NT2/D1 (cell line): ENCODE results near the gene TUBA3D.
"Not testable (repeated sequence)": the region's sequence is repeated elsewhere in the genome, so short reads cannot be mapped to it uniquely, and the experiment has no call there.

ENCODE experiments used
- DNase-seq: peaks from one replicate; pipeline ENCODE4 v3.0.0-alpha.2; 2011; ENCODE audit warnings: low read depth, low spot score
- H3K27me3 ChIP-seq: 2 replicates; pipeline ENCODE4 v1.6.0; 2011; ENCODE audit warnings: mild to moderate bottlenecking; ENCODE audit not compliant: insufficient read length, insufficient read depth
- H3K36me3 ChIP-seq: 2 replicates; pipeline ENCODE4 v1.6.1; 2011; ENCODE audit warnings: mild to moderate bottlenecking, low read length, mixed read lengths; ENCODE audit not compliant: insufficient read depth, insufficient read length
- H3K4me1 ChIP-seq: 2 replicates; pipeline ENCODE4 v1.5.1; 2011; ENCODE audit not compliant: insufficient read depth, insufficient read length
- H3K4me3 ChIP-seq: 2 replicates; pipeline ENCODE4 v1.5.1; 2011; ENCODE audit warnings: low read depth; ENCODE audit not compliant: insufficient read length
- H3K9ac ChIP-seq: 2 replicates; pipeline ENCODE4 v1.6.0; 2011; ENCODE audit warnings: low read depth; ENCODE audit not compliant: insufficient read length
- H3K9me3 ChIP-seq: 2 replicates; pipeline ENCODE4 v1.5.1; 2011; ENCODE audit warnings: mild to moderate bottlenecking, low read length; ENCODE audit not compliant: insufficient read depth
- SUZ12 ChIP-seq: IDR thresholded peaks from 2 replicates; pipeline ENCODE4 v1.6.1; 2011; ENCODE audit not compliant: insufficient read length, insufficient read depth; ENCODE audit errors: extremely low read depth
- YY1 ChIP-seq: IDR thresholded peaks from 2 replicates; pipeline ENCODE4 v1.6.1; 2011; ENCODE audit not compliant: insufficient read length, insufficient read depth
- ZNF274 ChIP-seq: IDR thresholded peaks from 2 replicates; pipeline ENCODE4 v1.6.1; 2011; ENCODE audit warnings: mild to moderate bottlenecking, low read depth, low read length

Gene TUBA3D

GRCh38 chr2:131484906-131485460 is 9.1 kb downstream of the TUBA3D start:
- H3K4me1 ChIP-seq, DNase-seq, H3K4me3 ChIP-seq, H3K27me3 ChIP-seq, H3K9me3 ChIP-seq, H3K9ac ChIP-seq: not testable (repeated sequence)
- H3K36me3 ChIP-seq, result peaks cover 56% of the 10 kb centered on the region

DNA sequence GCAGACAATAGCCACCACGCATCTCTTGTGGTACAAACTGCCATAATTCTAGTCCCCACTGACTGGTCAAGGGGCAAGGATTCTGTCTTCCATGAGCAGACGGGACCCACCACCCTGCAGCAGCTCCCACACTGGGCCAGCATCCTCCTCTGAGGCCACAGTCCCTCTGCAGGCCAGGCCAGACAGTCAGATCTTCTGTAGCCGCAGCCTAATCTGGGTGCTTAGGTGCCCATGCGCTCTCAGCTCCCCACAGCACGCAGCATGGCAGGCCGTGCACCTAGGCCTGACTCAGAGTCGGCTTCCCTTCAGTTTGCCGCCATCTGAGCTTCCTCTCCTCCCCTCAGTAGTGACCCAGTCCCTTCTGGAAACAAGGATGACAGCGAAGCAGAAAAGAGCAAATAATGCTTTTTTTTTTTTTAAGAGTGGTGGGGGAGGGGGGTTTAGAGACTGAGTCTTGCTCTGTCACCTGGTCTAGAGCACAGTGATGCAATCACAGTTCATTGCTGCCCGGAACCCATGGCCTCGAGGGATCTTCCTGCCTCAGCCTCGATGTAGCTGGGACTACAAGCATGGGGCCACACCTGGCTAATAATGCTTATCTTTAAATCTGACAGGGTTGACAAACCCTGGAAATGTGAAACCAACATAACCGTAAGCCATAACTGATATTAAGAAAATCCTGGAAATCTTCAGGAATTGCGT is 10.4 kb downstream of the TUBA3D start:
- H3K9ac ChIP-seq, DNase-seq, H3K9me3 ChIP-seq, H3K27me3 ChIP-seq, H3K4me3 ChIP-seq: not testable (repeated sequence)
- Histone ChIP-seq H3K36me3 (peaks cover 69% of the 10 kb centered on the region), H3K4me1 (peaks cover 12% of the 10 kb centered on the region)

GRCh38 chr2:131488306-131489205 is 12.6 kb downstream of the TUBA3D start:
- Histone ChIP-seq H3K36me3 (peaks cover 61% of the 10 kb centered on the region), H3K4me1 (peaks cover 12% of the 10 kb centered on the region), H3K9ac (no peak overlapping the region), H3K9me3 (no peaks in the 10 kb centered on the region), H3K4me3 (no peak overlapping the region), H3K27me3 (no peaks in the 10 kb centered on the region)
- no peak for DNase-seq
- TF ChIP-seq YY1 (no peak), SUZ12 (no peak), ZNF274 (no peak)

GRCh38 chr2:131490616-131491468 is 14.9 kb downstream of the TUBA3D start:
- DNase-seq, H3K27me3 ChIP-seq, H3K9me3 ChIP-seq: not testable (repeated sequence)
- peaks cover 48% of the 10 kb centered on the region for H3K36me3 ChIP-seq
- peak overlapping the region; percentile 55 for H3K4me3 ChIP-seq
- H3K4me1 ChIP-seq, result peaks cover 12% of the 10 kb centered on the region
- H3K9ac ChIP-seq, result peak overlapping the region; percentile 90

GRCh38 chr2:131491469-131491836 is 15.5 kb downstream of the TUBA3D start:
- H3K27me3 ChIP-seq, DNase-seq, H3K9me3 ChIP-seq: not testable (repeated sequence)
- H3K36me3 ChIP-seq, result peaks cover 43% of the 10 kb centered on the region
- peak overlapping the region; percentile 55 for H3K4me3 ChIP-seq
- H3K9ac ChIP-seq, result peak overlapping the region; percentile 90
- peaks cover 12% of the 10 kb centered on the region for H3K4me1 ChIP-seq

GRCh38 chr2:131492015-131492417 is 16.1 kb downstream of the TUBA3D start, which contains the start of gene MZT2A:
TSS of gene MZT2A (minus strand) at chr2:131492397. CDS start at chr2:131492376, 21 bp downstream.
- H3K27me3 ChIP-seq, H3K9me3 ChIP-seq, DNase-seq: not testable (repeated sequence)
- peak within 1 kb of the TSS; percentile 99 for H3K9ac ChIP-seq
- H3K36me3 ChIP-seq, result peaks cover 46% of the 10 kb centered on the region
- H3K4me3 ChIP-seq, result peak within 1 kb of the TSS; percentile 98
- peaks cover 12% of the 10 kb centered on the region for H3K4me1 ChIP-seq

- Histone ChIP-seq H3K27me3 (no peaks in the 10 kb centered on the region), H3K9me3 (no peaks in the 10 kb centered on the region), H3K9ac (peak overlapping the region; percentile 99), H3K36me3 (peaks cover 50% of the 10 kb centered on the region), H3K4me3 (peak overlapping the region; percentile 98), H3K4me1 (peaks cover 12% of the 10 kb centered on the region)
- TF ChIP-seq ZNF274, result no peak
- TF ChIP-seq YY1, result peak; percentile 78
- peak; percentile 93 for DNase-seq
These were observed 16.7 kb downstream of the TUBA3D start for GRCh38 chr2:131492418-131493198.
